T-helper 17 cell (primary cell): ENCODE measurements around the gene CZIB. TPM values are rescaled to one million over a fixed set of nuclear protein-coding genes. Genes with fewer than 3 reads are reported as not detected.

ENCODE experiments used
- ATAC-seq: fragments of 150-1000 bp; cut with Tn5 transposase; 2 replicates; pipeline ENCODE4 v1.10.0; 2021; ENCODE audit warnings: mild to moderate bottlenecking, moderate library complexity
- DNase-seq, 3 donors: peaks; one replicate each; pipeline versions ENCODE4 v3.0.0 to v3.0.0-alpha.2; 2020 to 2021
- H3K9me3 ChIP-seq: one replicate; pipeline ENCODE4 v1.7.0; 2013; ENCODE audit warnings: low read length, mild to moderate bottlenecking; ENCODE audit not compliant: control insufficient read depth, poor library complexity, severe bottlenecking
- H3K27ac Mint-ChIP-seq: one replicate; pipeline ENCODE4 v1.8.0; 2022; ENCODE audit warnings: mild to moderate bottlenecking, moderate library complexity, mixed read lengths
- H3K27me3 Mint-ChIP-seq: one replicate; pipeline ENCODE4 v1.8.0; 2022; ENCODE audit warnings: mixed read lengths
- H3K36me3 Mint-ChIP-seq: one replicate; pipeline ENCODE4 v1.8.0; 2022; ENCODE audit warnings: low read depth, mixed read lengths
- H3K4me1 Mint-ChIP-seq: one replicate; pipeline ENCODE4 v1.8.0; 2022; ENCODE audit warnings: mild to moderate bottlenecking, mixed read lengths
- H3K4me3 Mint-ChIP-seq: one replicate; pipeline ENCODE4 v1.8.0; 2022; ENCODE audit warnings: mild to moderate bottlenecking, moderate library complexity, mixed read lengths
- total RNA-seq, 4 donors: library from RNA in 2 of 4; stranded (reverse) in 2 of 4; gene quantifications; one replicate each; pipeline ENCODE4 v1.2.3 and lab custom pipeline; 2022 to 2026

Gene CZIB
- total RNA-seq, 2 donors from 2014 or later: 28.7 to 38.6 TPM

DNA sequence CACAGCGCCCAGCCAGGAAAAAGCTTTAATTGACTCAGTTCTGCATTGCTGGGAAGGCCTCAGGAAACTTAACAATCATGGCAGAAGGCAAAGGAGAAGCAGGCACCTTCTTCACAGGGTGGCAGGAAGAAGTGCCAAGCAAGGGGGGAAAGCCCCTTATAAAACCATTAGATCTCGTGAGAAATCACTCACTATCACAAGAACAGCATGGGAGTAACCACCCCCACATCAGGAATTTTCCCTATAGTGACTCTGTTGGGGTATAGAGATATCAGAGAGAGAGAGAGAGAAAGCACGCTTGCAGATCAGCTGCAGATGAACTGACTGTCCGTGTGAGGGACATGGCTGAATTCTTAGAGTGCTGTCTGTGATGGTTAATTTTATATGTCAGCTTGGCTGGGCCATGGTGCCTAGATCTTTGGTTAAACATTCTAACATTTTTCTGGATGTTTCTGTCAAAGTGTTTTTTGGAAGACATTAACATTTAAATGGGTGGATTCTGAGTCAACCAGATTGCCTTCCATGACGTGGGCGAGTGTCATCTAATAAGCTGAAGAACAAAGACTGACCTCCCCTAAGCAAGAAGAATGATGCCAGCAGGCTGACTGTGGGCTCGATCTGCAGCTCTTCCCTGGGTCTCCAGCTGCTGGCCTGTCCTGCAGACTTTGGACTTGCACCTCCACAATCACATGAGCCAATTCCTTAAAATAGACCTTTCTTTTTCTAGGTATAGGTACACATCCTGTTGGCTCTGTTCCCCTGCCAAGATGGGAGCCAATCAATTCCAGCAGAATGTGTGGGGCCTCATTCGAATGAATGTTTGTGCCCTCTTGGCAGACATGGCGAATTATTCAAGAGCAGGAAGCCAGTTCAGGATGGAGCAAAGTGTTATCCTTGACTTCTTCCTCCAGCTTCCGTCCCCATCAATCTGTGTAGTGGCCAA is 45.2 kb downstream of the CZIB start:
- peaks cover 5% of the 10 kb centered on the region for H3K4me1 Mint-ChIP-seq
- DNase-seq (no peak), ATAC-seq (no peak)
- peaks cover 59% of the 10 kb centered on the region for H3K27me3 Mint-ChIP-seq
- peaks cover 11% of the 10 kb centered on the region for H3K36me3 Mint-ChIP-seq
- no peaks in the 10 kb centered on the region for H3K9me3 ChIP-seq
- H3K4me3 Mint-ChIP-seq: no peak overlapping the region
- no peak overlapping the region for H3K27ac Mint-ChIP-seq

DNA sequence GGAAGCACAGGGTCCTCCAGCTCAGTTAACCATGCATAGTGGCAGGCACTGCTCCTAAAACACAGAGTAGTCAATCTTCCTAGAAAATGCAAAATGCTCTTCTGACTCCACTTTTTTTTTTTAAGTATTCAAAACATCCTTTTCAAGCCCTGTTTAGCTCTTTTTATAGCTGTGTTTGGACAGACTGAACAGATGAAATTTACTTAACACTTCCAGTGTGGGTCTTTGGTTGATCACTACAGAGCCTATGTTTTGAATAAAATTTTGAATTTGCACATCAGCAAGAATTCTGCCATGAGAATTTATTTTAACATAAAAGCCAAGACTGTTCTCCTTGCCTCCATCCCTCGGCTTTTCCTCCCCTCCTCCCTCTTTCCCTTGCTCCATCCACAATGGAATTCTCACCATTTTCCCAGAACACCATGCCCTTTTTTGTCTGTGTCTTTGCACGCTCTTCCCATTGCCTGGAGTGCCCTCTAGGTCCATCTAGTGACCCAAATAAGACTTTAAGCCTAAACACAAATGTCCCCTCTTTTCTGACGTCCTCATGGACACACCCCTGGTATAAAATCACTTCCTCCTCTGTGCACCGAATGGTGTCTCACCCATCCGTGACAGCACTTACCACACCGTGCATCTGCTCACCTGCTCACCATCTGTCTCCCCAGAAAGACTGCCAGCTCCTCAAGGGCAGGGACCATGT is 47.9 kb downstream of the CZIB start:
- H3K9me3 ChIP-seq: no peaks in the 10 kb centered on the region
- DNase-seq: no peak
- Mint-ChIP-seq H3K27ac (peak overlapping the region; percentile 83), H3K4me3 (peak overlapping the region; percentile 67), H3K36me3 (peaks cover 10% of the 10 kb centered on the region), H3K27me3 (peaks cover 62% of the 10 kb centered on the region), H3K4me1 (peaks cover 5% of the 10 kb centered on the region)
- ATAC-seq: peak; percentile 59

DNA sequence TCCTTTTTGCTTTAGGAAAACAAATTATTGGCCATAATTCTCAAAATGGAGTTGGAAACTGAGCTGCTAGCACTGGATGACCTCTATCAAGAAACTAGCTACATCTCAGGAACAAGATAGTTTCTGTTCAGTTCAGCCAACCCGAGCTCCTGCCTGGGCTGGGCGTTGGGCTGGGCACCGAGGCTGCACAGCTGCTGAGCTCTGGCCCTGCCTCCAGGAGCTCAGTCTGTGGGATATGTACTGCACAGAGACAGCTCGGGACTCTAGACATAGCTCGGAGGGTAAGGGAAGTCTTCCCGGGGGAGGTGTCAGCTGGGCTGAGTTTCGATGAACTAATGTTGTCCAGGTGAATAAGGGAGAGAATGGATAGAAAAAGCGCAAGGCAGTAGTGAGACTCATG is 53.5 kb downstream of the CZIB start:
- H3K27me3 Mint-ChIP-seq: peaks cover 40% of the 10 kb centered on the region
- DNase-seq: no peak
- ATAC-seq: no peak
- no peak overlapping the region for H3K27ac Mint-ChIP-seq
- H3K4me3 Mint-ChIP-seq: no peak overlapping the region
- H3K4me1 Mint-ChIP-seq: no peaks in the 10 kb centered on the region
- H3K36me3 Mint-ChIP-seq: no peaks in the 10 kb centered on the region
- no peaks in the 10 kb centered on the region for H3K9me3 ChIP-seq

DNA sequence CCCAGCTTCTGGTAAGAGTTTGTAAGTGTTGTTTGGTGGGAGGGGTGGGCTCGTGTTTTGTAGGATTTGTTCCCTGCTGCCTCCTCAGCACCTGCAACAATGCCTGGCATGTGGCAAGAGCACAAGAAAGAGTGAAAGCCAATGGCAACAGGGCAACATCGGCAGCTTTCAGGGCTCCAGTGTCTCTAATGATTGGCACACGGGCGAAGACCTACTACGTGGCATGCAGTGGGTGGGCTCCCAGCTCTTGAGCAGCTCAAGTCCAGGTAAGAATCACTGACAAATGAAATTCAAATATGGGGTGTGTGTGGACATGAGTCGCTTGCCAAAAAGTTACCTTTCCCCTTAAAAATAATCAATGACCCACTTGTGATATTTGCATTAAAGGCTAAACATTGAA is 54.1 kb downstream of the CZIB start:
- no peaks in the 10 kb centered on the region for H3K9me3 ChIP-seq
- no peak for ATAC-seq
- H3K36me3 Mint-ChIP-seq: no peaks in the 10 kb centered on the region
- no peak for DNase-seq
- H3K4me1 Mint-ChIP-seq: no peaks in the 10 kb centered on the region
- H3K27ac Mint-ChIP-seq: no peak overlapping the region
- H3K4me3 Mint-ChIP-seq: no peak overlapping the region
- peaks cover 41% of the 10 kb centered on the region for H3K27me3 Mint-ChIP-seq

DNA sequence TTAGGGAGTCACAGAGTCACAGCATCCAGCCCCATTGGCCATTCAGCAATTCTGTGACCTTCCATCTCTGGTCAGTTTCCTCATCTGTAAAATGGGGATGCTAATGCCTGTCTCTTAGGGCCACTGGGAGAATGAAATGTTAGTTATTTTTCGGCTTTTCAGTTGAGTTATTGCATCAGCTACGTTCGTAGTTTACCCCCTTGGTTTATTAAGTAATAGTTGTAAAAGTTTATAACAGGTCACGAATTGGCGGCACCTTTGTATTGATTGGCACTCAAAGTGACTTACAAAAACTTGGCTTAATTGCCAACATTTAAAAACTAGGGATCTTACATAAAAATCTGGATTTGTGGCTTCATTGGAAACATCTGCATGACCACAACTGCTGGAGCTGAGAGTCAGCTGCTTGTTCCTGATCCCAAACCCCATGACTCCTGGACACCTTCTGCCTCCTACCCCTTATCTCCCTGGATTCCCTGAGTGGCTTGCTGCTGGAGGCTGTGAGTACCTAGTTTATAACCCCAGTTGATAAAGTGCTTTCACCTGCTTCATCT is 54.9 kb downstream of the CZIB start:
- ATAC-seq: no peak
- no peaks in the 10 kb centered on the region for H3K9me3 ChIP-seq
- Mint-ChIP-seq H3K4me1 (no peaks in the 10 kb centered on the region), H3K36me3 (no peaks in the 10 kb centered on the region), H3K4me3 (no peak overlapping the region), H3K27ac (no peak overlapping the region), H3K27me3 (peaks cover 41% of the 10 kb centered on the region)
- DNase-seq: no peak

Other genes with a start within 250 kb of the CZIB start
- not detected for gene PODN, start 158.4 kb downstream of the CZIB start, total RNA-seq
- not detected for gene SLC1A7, start 78.0 kb downstream of the CZIB start, total RNA-seq
- 1 to 10 TPM; 9.2 to 9.5 TPM for gene CPT2, start 23.8 kb downstream of the CZIB start, total RNA-seq
- gene MAGOH, start 17.9 kb upstream of the CZIB start, total RNA-seq: 10 to 100 TPM; 49.3 to 57.6 TPM
- gene LRP8, start 107.4 kb upstream of the CZIB start, total RNA-seq: 10 to 100 TPM; 15.1 to 18.6 TPM
- gene DMRTB1, start 238.8 kb upstream of the CZIB start, total RNA-seq: not detected